Endothelial cell of coronary artery (primary cell): ENCODE measurements around the gene TRAPPC1. TPM values are rescaled to one million over a fixed set of nuclear protein-coding genes. Genes with fewer than 3 reads are reported as not detected.

Source experiments
- total RNA-seq: library from RNA; depleted of rRNA; stranded (reverse); fragments of >200 nt; gene quantifications from 2 replicates; pipeline ENCODE4 v1.2.3, GENCODE V29; 2014

TRAPPC1 gene
- total RNA-seq: 47.9 and 49.0 TPM in 2 replicates

GRCh38 chr17:7931709-7932482, at the start of gene TRAPPC1, which contains the start of gene CNTROB:
TRAPPC1 (minus strand) TSS chr17:7931946; CDS start chr17:7931829, 117 bp downstream.
CNTROB (plus strand) TSS chr17:7932206; CDS start chr17:7933080, 874 bp downstream.

GRCh38 chr17:7929158-7930023, 2.4 kb downstream of the TRAPPC1 start, which contains the start of gene KCNAB3:
KCNAB3 (minus strand) TSS chr17:7929856; CDS start chr17:7929435, 421 bp downstream.

GRCh38 chr17:7915611-7916384, 15.9 kb downstream of the TRAPPC1 start, which contains the start of gene RNF227:
RNF227 (minus strand) TSS chr17:7916289; CDS start chr17:7916195, 94 bp downstream.

GRCh38 chr17:7888184-7888920, 43.4 kb downstream of the TRAPPC1 start, which contains the start of gene CHD3:
CHD3 (plus strand) TSS chr17:7888789; CDS start chr17:7889001, 212 bp downstream.

Other genes starting within 250 kb of the TRAPPC1 start
- 38.8 and 50.1 TPM in 2 replicates for gene TP53, start 244.5 kb downstream of the TRAPPC1 start, total RNA-seq
- gene WRAP53, start 243.5 kb downstream of the TRAPPC1 start, total RNA-seq: 8.9 and 14.6 TPM in 2 replicates
- gene EFNB3, start 226.7 kb downstream of the TRAPPC1 start, total RNA-seq: 0.38 and 0.81 TPM in 2 replicates
- gene DNAH2, start 214.2 kb downstream of the TRAPPC1 start, total RNA-seq: 0.36 TPM in 1 of 2 replicates, not detected in the other
- gene KDM6B, start 97.7 kb downstream of the TRAPPC1 start, total RNA-seq: 3.5 and 5.7 TPM in 2 replicates
- gene TMEM88, start 76.9 kb downstream of the TRAPPC1 start, total RNA-seq: 10.5 and 12.0 TPM in 2 replicates
- 122 and 163 TPM in 2 replicates for gene NAA38, start 74.4 kb downstream of the TRAPPC1 start, total RNA-seq
- 7.6 and 8.4 TPM in 2 replicates for gene CYB5D1, start 73.9 kb downstream of the TRAPPC1 start, total RNA-seq
- gene CHD3, start 43.2 kb downstream of the TRAPPC1 start, total RNA-seq: 202 and 233 TPM in 2 replicates
- 0.99 and 1.2 TPM in 2 replicates for gene RNF227, start 15.7 kb downstream of the TRAPPC1 start, total RNA-seq
- 0.19 and 0.27 TPM in 2 replicates for gene KCNAB3, start 2.1 kb downstream of the TRAPPC1 start, total RNA-seq
- 16.8 and 19.3 TPM in 2 replicates for gene CNTROB, start 260 bp upstream of the TRAPPC1 start, total RNA-seq
- gene GUCY2D, start 70.7 kb upstream of the TRAPPC1 start, total RNA-seq: not detected in 2 replicates
- gene ALOX15B, start 107.1 kb upstream of the TRAPPC1 start, total RNA-seq: 0.19 TPM in 1 of 2 replicates, not detected in the other
- gene ALOX12B, start 155.8 kb upstream of the TRAPPC1 start, total RNA-seq: not detected in 2 replicates
- not detected in 2 replicates for gene ALOXE3, start 186.6 kb upstream of the TRAPPC1 start, total RNA-seq
- 0.09 TPM in 2 replicates for gene HES7, start 192.2 kb upstream of the TRAPPC1 start, total RNA-seq
- 5.0 and 14.2 TPM in 2 replicates for gene PER1, start 220.5 kb upstream of the TRAPPC1 start, total RNA-seq
- gene VAMP2, start 231.0 kb upstream of the TRAPPC1 start, total RNA-seq: 3.0 and 5.7 TPM in 2 replicates
- 11.6 and 26.7 TPM in 2 replicates for gene TMEM107, start 244.4 kb upstream of the TRAPPC1 start, total RNA-seq